Measurements from ENCODE around the gene YOD1.

The YOD1 gene

DNA sequence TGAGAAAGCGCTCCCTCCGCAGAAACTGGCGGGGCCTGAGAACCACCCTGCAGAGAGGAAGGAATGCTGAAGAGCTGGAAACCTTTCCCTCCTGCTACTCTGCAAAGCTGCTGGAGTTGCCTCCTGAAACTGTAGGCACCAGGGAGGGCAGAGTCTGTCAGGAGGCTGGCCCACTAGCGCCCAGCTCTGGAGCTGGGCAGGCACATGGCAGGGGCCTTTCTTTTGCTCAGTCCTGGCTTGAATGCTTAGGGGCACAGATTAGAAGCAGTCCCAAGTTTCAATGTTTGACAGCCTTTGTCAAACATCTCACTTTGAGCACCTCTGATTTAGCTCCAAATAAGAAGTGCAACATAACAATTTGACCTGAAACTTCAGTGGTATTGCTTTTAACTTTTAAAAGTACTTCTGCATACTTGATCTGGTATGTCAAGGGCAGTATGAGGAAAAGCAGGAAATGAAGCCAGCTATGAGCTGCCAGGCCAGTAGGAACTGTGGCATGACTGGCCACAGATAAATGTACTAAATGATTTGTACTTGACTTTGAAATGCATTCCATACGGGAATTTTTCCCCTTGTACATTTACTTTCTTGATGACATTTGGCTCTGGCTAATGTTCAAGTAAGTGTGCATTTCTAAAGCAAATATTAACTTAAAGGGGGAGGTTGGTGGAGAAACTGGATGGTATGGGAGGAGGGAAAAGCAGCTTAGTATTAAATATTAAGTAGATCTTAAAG lies 25.7 kb downstream of the YOD1 start:
- DNase-seq (ENCODE audit: low read depth): no peak

DNA sequence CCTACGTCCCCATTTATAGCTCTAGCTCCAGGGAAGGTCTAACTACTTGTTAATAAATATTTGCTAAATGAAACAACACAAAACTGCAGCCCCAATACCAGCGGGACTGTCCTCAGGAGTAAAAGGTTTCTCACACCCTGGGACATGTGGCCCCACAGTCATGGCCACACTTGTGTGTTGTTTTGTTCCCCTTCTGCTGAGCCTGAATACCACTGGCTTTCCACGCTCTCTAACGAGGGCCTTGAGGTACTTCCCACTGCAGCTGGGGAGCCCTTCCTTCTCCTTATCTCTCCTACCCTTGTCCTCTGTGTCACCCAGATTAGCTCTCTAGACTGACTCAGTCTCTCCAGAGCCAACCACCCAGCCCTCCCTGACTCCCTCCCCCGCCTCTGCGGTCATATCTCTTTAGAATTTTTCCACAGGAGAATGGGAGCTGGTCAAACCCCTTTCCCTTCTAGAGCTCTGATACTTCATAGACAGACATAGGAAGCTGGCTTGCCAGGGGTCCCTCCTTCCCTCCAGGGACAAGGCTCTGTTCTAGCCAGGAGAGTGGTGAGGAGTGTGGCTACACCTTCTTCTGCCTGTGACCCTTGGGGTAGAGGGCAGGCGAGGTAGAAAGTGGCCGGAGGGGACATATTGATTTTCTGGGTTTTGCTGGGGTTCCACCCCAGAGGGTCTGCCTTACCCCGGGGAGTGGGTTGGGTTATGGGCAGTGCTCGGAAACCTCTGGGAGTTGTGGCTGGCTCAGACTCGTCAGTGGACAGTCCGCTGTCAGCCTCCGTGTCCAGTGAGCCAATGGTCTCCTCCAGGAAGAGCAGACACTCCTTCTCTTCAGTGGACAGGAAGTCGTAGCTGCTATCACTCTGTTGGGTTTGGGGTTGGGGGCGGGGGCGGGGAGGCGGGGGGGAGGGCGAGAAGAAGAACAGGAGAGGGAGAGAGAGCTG lies 26.5 kb downstream of the YOD1 start:
- no peak for DNase-seq (ENCODE audit: low read depth)

DNA sequence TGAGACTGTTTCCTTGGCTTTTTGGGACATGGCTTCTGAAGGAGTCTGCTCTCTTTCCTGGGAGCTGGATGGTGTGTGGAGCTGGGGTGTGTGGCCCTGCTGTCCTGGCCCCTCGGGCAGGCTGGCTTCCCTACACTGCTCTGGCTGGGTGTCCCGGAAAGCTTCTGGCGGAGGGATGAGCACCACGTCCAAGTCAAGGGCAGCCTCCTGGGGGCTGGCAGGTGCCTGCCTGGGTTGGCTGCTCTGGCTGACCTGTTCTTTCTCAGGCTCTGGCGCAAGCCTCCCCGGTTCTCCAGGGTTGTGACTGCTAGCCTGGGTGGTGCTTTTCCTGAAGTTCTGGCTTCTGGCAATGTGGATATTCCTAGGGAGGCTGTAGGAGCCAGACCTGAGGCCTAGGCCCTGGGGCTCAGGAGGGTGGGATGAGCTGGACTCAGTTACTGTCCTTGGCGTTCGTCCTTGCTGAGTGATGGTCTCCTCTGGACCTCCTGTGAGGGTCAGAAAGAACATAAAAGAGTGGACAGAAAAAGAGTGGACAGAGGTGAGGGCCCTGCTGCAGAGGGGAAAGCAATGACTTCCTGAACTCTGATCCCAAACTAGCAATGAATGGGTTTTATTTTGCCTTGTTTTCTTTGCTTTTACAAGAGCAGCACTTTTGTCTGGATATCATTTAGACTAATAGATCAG lies 27.9 kb downstream of the YOD1 start:
- DNase-seq (ENCODE audit: low read depth): no peak

DNA sequence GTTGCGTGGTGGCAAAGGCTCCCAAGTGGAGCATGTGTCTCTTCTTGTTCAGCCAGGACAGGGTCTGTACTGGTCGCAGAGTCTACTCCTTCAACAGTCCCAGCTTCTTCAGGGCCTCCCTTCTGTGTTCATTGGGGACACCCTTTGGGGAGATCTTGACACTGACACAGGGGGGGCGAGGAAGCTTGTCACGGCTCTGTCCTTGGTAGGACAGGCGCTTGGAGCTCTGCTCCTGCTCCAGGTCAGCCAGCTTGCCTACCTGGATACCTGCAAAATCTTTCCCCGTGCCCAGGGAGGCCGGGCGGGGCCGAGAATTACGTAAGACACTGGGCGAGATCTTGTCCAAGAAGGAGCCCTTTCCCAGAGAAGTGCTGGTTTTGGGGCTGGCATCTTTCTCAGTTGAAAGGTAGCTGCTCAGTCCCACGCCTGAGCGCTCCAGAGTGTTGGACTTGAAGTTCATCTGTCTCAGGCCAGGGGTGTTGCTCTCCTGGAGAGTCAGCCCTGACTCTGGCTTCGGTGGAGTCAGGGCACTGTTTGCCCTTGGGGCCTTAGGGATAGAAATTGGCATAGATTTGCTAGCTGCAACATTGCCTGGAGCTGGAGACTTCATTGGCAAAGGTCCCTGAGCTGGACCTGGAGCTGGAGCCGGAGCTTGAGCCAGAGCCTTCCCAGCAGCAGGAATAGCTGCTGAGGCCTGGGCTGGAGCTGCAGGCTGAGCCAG lies 29.0 kb downstream of the YOD1 start:
- DNase-seq (ENCODE audit: low read depth): no peak

DNA sequence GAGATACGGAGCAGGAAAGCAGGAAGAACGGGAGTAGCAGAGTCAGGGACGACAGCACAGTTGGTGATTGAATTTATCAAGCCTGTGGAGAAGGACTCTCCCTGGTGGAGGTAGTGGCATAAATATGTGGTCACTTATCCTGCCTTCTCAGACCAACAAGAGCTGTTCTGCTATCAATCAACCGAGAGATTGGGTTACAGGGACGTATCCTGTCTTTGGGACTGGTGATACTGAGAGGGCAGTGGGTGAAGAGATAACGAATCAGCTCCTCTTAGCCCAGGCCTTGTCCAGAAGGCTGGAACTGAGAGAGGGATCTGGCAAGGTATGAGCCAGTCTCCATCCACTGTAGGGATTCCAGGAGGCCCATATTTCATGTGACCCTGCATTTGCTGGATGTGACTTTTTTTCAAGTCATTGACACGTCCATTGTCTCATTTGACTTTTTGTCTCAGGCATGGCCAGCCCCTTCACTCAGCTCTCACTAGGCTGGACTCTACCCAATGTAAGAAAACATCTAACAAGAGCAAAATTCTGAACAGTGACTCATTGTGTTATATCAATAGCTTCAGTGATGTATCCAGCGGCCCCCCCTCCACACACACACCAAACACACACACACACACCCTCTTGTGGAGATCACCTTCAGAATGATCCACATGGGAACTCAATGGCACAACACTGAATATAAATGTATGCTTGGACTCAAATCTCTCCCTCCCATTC lies 29.7 kb downstream of the YOD1 start:
- DNase-seq (ENCODE audit: low read depth): peak; percentile 14

DNA sequence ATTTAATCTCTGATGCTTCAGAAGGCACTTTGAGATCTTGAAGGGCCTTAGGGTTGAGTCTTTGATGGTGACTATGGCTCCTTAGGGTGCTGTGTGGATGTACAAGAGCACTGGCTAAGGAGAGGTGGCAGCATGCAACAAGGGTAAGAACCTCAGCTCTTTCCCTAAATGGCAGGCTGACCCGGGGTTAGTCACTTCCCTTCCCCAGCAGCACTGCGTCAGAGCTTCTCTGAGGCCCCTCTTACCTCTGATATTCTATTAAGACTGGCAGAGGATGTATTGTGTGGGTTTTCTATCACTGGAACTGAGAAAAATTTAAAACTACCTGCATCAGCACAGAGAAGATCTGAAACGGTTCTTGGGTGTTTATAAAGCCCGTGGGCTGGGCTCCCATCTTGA lies 30.3 kb downstream of the YOD1 start:
- DNase-seq (ENCODE audit: low read depth): no peak

DNA sequence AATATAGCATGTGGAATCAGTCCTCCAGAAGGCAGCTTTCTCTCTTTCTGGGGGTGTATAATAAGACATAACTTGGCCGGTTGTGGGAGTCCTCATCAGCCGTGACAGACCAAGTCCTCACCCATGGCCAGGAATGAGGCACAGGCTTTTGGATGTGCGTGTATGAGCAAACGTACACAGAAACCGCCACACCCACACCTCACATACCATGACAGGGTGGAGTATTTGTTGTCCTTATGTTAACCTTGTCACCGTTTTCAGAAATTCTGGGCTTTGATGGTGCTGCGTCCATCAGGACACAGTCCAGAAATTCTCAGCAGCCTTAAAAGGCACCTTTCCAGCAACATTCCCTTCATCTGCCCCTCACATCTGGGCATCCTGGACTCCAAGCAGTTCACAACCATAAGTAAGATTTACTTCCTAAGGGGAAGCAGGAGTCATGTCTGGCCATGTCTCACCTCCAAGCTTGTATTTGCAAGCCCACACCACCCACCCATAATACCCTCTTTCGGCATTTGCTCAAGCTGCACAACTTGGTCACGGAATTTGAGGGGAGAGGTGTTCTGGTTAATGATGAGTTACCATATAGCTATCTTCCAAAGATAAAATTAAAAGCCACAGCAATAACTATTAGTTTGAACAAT lies 30.8 kb downstream of the YOD1 start:
- DNase-seq (ENCODE audit: low read depth): no peak

DNA sequence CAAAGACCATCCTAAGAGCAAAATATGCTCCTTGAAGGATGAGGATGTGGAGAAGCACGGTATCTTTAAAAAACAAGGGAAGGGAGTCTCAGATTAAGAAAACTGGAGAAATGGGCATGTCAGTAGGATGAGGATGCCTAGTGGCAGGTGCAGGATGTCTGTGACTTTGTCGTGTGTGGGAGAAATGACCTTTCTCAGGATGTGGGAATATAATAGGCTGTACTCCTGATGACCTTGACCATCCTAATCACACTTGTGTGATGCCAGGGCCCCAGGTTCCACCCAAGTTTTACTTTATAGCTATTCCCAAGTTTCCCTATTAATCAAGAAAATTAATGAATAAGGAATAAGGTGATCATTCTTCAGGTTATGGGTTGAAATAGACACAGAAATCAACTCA lies 31.3 kb downstream of the YOD1 start:
- DNase-seq (ENCODE audit: low read depth): no peak

DNA sequence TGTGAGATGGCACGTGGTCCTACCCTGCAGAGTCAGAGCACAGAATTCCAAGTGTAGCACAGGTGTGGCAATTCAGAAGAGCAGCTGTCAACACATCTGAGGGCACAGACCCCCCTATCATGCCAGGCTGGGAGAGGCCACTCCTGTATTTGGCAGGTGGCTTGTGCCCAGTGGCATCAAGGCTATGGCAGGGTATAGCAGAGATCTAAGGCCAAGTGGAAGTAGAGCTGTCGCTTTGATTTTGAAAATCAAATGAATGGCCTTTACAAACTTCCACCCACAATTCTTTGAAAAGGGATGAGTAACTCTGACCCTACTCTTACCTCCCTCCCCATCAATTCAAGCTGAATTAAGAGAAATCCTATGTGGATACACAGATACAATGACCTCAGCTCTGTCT lies 31.8 kb downstream of the YOD1 start:
- no peak for DNase-seq (ENCODE audit: low read depth)

DNA sequence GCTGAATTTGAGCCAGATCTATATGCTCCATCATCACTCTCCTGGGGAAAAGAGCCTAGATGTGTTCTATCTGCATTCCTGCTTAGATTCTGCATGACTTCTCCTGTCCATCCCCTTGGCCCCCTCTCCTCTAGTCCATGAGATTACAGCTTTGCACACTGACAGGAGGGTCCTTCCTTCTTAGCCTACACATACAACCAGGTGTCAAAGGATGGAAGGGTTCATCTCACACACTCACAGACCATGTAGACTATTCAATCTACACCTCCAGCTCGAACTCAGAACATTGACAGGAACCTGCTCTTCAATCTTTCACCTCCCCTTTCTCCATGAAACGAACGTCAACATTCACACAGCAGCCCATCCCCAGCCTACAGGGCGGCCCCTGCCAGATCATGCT lies 32.3 kb downstream of the YOD1 start:
- DNase-seq (ENCODE audit: low read depth): no peak

DNA sequence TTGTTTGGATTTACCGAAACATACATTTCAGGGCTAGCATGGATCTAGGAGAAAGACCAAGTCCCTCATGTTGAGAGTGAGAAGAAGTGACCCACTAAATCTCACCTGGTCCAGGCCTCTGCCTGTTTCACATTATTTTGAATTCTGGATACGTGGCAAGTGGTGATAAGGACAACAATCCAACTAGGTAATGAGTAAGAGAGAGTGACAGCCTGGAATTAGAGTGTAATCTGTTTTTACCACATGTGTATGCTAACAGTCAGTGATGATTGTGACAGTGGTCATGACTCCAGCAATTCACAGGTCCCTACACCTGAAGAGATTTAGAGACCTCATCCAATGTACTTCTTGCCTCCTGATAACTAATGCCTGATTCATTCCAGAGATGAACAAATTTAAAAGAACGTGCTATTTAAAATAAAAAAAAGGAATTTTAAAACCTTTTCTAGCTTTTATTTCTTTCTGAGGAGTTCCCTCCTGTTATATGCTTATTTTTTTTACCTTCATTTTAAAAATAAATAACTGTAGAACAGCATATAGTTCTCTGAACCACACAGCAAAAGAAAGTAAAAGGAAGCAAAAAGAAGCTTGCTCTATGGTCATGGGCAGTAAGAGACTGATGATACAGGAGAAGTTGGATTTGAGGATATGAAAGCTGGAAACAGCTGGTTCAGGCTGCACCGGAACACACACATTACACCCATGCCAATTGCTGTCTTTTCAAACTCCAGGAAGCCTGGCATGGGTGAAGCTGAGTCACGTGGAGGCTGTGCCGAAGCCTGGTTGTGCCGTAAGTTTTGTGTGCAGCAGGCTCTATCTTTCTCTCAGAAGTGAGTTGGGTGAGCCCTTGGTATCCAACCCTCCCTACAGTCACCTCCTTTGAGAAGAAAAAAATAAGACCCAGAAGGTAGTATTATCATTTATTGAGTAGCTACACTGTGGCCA lies 33.1 kb downstream of the YOD1 start:
- no peak for DNase-seq (ENCODE audit: low read depth)

DNA sequence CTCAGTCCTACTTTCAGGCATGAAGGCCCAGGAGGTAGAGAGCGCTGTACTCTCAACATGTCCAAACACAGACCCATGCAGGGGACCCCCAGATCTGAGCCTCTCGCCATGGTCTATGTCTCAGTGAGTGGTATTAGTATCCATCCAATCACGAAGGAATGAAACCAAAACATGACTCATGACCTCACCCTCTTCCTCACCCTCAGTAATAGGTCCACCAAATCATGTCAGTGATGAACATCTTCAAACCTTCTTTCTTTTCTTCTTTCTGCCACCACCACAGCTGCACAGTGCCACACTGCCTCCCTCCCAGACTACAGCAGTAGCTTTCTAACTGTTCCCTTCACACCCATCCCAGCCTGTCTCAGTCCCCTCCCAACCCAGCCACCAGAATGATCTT lies 35.2 kb downstream of the YOD1 start:
- no peak for DNase-seq (ENCODE audit: low read depth)

DNA sequence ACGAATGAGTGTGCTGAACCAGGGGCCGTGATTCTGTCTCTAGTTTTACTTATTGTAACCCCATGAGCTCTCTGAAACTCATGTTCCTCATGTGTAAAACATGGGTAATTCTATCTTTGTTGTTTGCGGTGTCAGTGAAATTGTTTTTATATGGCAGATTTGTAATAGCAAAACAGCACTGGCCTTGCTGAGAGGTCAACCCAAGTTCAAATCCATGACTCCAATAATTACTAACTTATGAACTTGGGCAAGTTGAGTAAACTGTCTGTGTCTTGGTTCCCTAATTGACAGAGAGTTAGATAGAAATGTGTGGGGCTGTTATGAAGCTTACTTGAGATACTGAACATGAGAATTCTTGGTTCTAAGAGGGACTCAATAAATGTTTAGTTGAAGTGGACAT lies 36.3 kb downstream of the YOD1 start:
- no peak for DNase-seq (ENCODE audit: low read depth)

DNA sequence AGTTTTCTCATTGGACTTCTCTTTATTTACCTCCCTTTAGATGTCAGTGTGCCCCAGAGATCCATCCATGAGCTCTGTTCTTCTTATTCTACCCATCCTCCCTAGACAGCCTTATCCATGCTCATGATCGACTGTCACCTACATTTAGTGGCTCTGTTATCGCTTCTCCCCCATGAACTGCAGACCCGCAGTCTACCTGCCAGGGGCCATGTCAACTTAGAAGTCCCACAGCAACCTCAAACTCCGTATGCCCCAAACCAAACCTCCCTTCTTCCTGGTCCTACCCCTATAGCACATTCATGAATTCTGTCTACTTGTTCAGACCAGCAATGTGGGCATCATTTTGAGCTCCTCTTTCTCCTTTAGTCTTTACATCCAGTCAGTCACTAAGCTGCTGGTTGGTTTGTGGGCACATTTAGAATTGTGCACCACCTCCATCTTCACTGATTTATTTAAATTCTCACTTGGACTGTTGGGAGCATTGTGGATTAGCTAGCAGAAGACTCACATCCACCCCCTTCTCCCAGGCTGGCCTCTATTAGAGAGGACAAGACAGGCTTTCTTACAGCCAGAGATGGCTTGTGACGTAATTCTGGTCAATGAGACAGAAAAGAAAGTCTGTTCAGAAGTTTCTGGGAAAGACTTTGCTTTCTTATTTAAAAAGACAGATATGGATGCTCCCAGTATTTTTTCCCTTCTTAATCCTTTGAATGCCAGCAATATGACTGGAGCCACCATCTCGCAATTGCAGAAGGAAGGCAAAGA lies 37.5 kb downstream of the YOD1 start:
- DNase-seq (ENCODE audit: low read depth): no peak

DNA sequence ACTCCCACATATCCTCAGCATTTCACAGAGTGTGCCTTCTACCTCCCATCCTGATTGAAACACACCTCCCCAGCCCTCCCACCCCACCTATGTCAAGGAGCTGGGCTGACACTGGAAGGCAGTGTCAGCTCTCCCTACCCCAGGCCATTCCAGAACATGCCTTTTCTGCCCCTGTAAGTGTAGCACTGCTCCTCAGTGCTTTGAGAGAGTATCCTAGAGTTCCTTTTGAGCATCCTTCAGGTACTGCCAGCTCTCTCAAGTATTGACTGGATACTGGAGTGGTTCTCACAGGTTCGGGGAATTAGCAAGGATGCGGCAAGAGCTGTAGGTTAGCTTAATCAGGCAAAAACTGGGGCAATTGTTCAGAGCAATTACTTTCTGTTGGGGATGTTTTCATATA lies 40.3 kb downstream of the YOD1 start:
- no peak for DNase-seq (ENCODE audit: low read depth)

DNA sequence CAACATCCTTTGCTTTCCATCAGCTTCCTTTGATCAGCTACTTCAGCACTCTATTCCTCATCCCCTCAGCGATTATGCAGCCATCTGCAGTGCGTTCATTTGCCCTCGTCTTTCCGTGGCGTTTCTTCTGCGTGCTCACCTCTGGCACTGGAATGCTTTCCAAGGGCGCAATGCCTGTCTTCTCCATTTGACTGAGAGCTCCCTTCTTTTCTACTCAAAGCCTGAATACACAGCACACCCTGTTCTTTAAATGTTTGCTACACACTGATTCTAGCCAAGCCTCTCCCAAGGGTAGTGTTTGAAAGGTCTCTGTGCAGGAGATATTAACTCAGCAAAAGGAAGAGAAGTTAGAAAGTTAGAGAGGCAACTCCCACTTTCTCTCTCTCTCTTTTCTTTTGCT lies 41.1 kb downstream of the YOD1 start:
- no peak for DNase-seq (ENCODE audit: low read depth)

DNA sequence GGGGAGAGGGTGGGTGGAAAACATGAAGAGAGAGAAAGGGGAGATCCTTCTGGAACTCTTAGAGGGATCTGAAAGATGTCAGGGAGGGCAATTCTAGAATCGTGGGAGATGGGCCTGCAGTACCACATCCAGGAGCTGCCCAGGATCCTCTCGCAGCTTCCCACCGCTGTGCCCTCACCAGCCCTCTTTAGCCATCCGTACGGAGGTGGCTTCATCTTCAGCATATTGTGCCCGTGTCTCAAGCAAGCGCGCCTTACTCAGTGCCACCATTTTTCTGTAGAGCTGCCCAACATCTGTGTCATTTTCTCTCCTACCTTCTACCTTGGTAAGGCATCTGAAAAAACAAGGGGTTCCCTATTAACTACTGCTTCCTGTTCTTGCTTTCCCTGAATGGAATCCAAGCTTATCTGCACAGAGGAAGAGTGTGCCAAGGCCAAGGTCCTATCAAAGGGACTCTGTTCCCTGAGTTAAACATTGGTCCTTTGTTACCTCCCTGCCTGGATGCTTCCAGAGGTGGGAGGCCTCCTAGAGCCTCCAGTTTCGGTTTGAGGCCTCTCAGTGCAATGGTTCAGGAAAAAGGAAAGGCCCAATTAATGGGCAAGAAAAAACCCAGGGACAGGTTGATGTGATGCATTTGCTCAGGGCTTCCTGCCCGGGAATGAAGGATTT lies 41.7 kb downstream of the YOD1 start:
- DNase-seq (ENCODE audit: low read depth): no peak

DNA sequence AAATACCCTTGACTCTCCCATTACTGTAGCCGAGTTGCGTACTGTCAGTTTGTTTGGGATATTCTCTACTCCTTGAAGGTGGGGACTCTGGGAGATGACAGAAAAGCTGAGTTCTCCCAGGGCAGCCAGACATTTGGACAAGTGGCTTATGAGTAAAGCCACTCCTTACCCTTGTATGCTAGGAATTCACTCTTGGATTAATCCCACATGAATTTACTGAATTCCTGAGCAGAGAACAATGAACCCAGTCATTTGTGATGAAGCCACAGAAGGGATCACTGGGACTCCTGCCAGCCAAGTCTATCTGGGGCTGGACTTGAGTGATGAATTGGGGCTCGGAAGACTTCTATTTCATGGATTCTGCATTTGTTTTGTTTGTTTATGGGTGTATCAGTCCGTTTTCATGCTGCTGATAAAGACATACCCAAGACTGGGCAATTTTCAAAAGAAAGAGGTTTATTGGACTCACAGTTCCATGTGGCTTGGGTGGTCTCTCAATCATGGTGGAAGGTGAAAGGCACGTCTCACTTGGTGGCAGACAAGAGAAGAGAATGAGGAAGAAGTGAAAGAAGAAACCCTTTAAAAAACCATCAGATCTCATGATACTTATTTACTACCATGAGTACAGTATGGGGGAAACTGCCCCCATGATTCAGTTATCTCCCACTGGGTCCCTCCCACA lies 43.5 kb downstream of the YOD1 start:
- DNase-seq (ENCODE audit: low read depth): peak; percentile 40

All from stromal cell of bone marrow (primary cell).